Kidney epithelial cell (primary cell): ENCODE results near the gene UBR4. TPM values are rescaled to one million over a fixed set of nuclear protein-coding genes. Genes with fewer than 3 reads are reported as not detected.

ENCODE experiments used
- DNase-seq: peaks from one replicate; pipeline ENCODE4 v3.0.0-alpha.2; 2010; ENCODE audit warnings: low read depth
- H3K27me3 ChIP-seq: 2 replicates; pipeline ENCODE4 v1.6.0; 2011; ENCODE audit warnings: low read length; ENCODE audit not compliant: control insufficient read depth, insufficient read depth
- H3K36me3 ChIP-seq: 2 replicates; pipeline ENCODE4 v1.5.1; 2011; ENCODE audit warnings: low read length; ENCODE audit not compliant: control insufficient read depth, insufficient read depth
- H3K4me3 ChIP-seq: 2 replicates; pipeline ENCODE4 v1.5.1; 2011; ENCODE audit warnings: low read depth, mild to moderate bottlenecking, control low read depth, low read length
- total RNA-seq: library from RNA; depleted of rRNA; stranded (reverse); fragments of >200 nt; gene quantifications from 2 replicates; pipeline ENCODE4 v1.2.3, GENCODE V29; 2015
- TF ChIP-seq, protein P1 (sequence below): IDR thresholded peaks from 2 replicates; pipeline ENCODE4 v1.5.1; 2011; ENCODE audit warnings: mild to moderate bottlenecking, moderate library complexity, low read length, control low read depth, inconsistent platforms; ENCODE audit not compliant: insufficient read depth, poor library complexity, severe bottlenecking

The UBR4 gene
- total RNA-seq, 1 donor from 2014 or later: 125 TPM

DNA sequence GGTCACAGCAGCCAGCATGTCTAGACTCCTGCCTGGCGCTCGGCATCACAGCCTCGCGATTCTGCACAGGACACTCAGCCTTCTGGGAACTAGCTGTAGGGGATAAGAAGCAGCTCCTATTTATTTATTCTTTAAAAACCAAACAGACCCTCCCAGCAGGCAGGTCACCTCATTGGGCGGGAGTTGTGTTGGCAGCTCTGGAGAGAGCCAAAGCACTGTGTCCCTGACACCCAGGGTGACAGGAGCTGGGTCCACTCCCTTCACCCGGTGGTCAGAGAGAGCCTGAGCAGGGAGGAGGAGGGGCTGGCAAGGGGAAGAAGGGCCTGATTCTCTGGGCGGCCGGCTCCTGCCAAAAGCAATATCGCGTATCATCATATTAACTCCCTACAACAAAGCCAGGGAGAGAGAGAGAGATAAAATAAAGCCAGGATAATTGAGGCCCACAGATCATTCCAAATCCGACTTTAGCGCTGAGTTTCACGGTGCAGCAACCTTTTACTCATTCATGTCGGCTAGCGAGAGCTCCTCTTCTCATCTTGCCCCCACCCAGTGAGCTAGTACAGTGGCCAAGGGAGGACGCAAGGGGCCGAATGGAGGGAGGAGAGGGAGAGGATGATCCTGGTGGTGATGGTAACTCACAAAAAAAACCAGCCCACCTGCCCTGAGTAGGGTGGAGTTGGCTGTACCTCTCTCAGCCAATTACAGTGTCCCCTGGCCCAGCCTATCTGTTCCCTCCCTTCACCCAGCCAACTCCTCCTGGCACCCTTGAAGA is 173.8 kb downstream of the UBR4 start:
- peaks cover 4% of the 10 kb centered on the region for H3K27me3 ChIP-seq
- TF ChIP-seq, protein P1, sequence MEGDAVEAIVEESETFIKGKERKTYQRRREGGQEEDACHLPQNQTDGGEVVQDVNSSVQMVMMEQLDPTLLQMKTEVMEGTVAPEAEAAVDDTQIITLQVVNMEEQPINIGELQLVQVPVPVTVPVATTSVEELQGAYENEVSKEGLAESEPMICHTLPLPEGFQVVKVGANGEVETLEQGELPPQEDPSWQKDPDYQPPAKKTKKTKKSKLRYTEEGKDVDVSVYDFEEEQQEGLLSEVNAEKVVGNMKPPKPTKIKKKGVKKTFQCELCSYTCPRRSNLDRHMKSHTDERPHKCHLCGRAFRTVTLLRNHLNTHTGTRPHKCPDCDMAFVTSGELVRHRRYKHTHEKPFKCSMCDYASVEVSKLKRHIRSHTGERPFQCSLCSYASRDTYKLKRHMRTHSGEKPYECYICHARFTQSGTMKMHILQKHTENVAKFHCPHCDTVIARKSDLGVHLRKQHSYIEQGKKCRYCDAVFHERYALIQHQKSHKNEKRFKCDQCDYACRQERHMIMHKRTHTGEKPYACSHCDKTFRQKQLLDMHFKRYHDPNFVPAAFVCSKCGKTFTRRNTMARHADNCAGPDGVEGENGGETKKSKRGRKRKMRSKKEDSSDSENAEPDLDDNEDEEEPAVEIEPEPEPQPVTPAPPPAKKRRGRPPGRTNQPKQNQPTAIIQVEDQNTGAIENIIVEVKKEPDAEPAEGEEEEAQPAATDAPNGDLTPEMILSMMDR: no peak
- no peaks in the 10 kb centered on the region for H3K36me3 ChIP-seq
- no peak overlapping the region for H3K4me3 ChIP-seq
- no peak for DNase-seq

DNA sequence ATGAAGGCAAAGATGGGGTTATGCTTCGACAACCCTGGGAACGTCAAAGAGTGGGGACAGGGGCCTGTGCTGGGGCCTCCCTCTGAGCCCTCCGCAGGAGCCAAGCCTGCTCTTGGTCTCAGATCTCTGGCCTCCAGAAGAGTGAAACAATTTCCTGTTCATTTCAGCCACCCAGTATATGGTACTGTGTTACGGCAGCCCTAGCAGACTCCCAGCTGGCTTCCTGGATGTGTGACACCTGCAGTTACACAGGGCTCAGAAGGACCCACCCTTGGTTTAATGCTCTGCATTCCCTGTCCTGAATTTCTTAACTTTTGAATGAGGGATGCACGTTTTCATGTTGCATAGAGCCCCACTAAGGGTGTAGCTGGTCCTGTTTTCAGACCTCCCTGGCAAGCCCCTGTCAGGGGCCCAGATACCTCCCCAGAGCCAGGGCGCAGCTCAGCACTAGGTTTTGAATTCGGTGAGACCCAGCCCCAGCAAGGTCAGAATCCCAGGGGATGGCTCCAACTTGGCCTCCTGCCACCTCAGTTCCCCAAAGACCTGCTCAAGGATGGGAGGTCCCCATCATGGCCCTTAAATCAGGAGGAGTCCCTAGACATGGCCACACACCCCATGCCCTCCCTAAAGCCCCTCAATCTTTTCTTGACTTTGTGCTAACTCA is 174.6 kb downstream of the UBR4 start:
- TF ChIP-seq, protein P1: no peak
- Histone ChIP-seq H3K4me3 (no peak overlapping the region), H3K36me3 (no peaks in the 10 kb centered on the region), H3K27me3 (peaks cover 4% of the 10 kb centered on the region)
- no peak for DNase-seq

- no peak overlapping the region for H3K4me3 ChIP-seq
- TF ChIP-seq, protein P1: no peak
- no peaks in the 10 kb centered on the region for H3K36me3 ChIP-seq
- DNase-seq: no peak
- peaks cover 4% of the 10 kb centered on the region for H3K27me3 ChIP-seq
Measured at GRCh38 chr1:19034721-19035120, 175.3 kb downstream of the UBR4 start.

- Histone ChIP-seq H3K27me3 (peaks cover 4% of the 10 kb centered on the region), H3K36me3 (no peaks in the 10 kb centered on the region), H3K4me3 (no peak overlapping the region)
- TF ChIP-seq, protein P1: no peak
- no peak for DNase-seq
Measured at GRCh38 chr1:19033926-19034680, 176.0 kb downstream of the UBR4 start.

DNA sequence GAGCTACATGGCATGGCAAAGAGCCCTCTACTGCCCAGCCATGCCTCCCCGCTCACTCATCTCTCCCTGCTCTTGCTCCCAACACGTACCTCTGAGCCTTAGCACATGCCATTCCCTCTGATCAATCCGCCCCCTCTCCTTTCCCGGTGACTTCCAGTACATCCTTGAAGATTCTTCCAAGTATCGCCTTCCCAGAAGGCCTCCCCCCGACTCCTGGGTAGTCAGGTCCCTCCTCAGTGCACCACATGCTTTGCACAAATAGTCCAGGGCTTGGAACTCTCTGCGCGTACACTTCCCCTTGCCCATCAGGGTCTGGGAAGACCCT is 176.6 kb downstream of the UBR4 start:
- peaks cover 6% of the 10 kb centered on the region for H3K27me3 ChIP-seq
- no peak overlapping the region for H3K4me3 ChIP-seq
- TF ChIP-seq, protein P1: no peak
- no peaks in the 10 kb centered on the region for H3K36me3 ChIP-seq
- DNase-seq: no peak
